Osteocyte (in vitro differentiated cells): Measurements from ENCODE around the gene ZNF469. TPM values are rescaled to one million over a fixed set of nuclear protein-coding genes. Genes with fewer than 3 reads are reported as not detected.

ENCODE experiments used
- DNase-seq: peaks from one replicate; pipeline ENCODE4 v3.0.0; 2021; ENCODE audit warnings: mixed read lengths; ENCODE audit not compliant: unreplicated experiment; ENCODE audit errors: extremely low spot score
- H3K27ac Mint-ChIP-seq: one replicate; pipeline ENCODE4 v1.8.0; 2021; ENCODE audit warnings: mild to moderate bottlenecking, mixed read lengths; ENCODE audit not compliant: unreplicated experiment
- H3K27me3 Mint-ChIP-seq: one replicate; pipeline ENCODE4 v1.8.0; 2021; ENCODE audit warnings: mixed read lengths; ENCODE audit not compliant: unreplicated experiment
- H3K36me3 Mint-ChIP-seq: one replicate; pipeline ENCODE4 v1.8.0; 2021; ENCODE audit warnings: mixed read lengths; ENCODE audit not compliant: unreplicated experiment
- H3K4me1 Mint-ChIP-seq: one replicate; pipeline ENCODE4 v1.8.0; 2021; ENCODE audit warnings: mixed read lengths; ENCODE audit not compliant: unreplicated experiment
- H3K4me3 Mint-ChIP-seq: one replicate; pipeline ENCODE4 v1.8.0; 2021; ENCODE audit warnings: mild to moderate bottlenecking, moderate library complexity, mixed read lengths; ENCODE audit not compliant: unreplicated experiment
- H3K9me3 Mint-ChIP-seq: one replicate; pipeline ENCODE4 v1.8.0; 2021; ENCODE audit warnings: mixed read lengths; ENCODE audit not compliant: unreplicated experiment
- CTCF ChIP-seq: fragments of 200-600 bp; sonication (generic); IDR thresholded peaks from 2 replicates; pipeline ENCODE4 v1.5.0; 2021; ENCODE audit warnings: antibody characterized with exemption, mild to moderate bottlenecking, moderate library complexity
- total RNA-seq: library from RNA; stranded (reverse); gene quantifications from 2 replicates; pipeline ENCODE4 v1.2.1, GENCODE V29; 2021

The ZNF469 gene
- total RNA-seq, 1 donor from 2014 or later = 4.1 TPM

- H3K27ac Mint-ChIP-seq = no peak overlapping the region
- no peaks in the 10 kb centered on the region for H3K36me3 Mint-ChIP-seq
- H3K4me3 Mint-ChIP-seq = no peak overlapping the region
- H3K4me1 Mint-ChIP-seq = peaks cover 20% of the 10 kb centered on the region
- DNase-seq = no peak
- H3K9me3 Mint-ChIP-seq = no peaks in the 10 kb centered on the region
- no peak for TF ChIP-seq CTCF
- H3K27me3 Mint-ChIP-seq = no peaks in the 10 kb centered on the region
Measured at GRCh38 chr16:88392616-88393015, 9.9 kb downstream of the ZNF469 start.

GRCh38 chr16:88393034-88393433, 10.3 kb downstream of the ZNF469 start:
- TF ChIP-seq CTCF = no peak
- H3K36me3 Mint-ChIP-seq = peaks cover under 1% of the 10 kb centered on the region
- no peak for DNase-seq
- H3K4me1 Mint-ChIP-seq = peaks cover 17% of the 10 kb centered on the region
- no peaks in the 10 kb centered on the region for H3K27me3 Mint-ChIP-seq
- H3K4me3 Mint-ChIP-seq = no peak overlapping the region
- H3K9me3 Mint-ChIP-seq = no peaks in the 10 kb centered on the region
- H3K27ac Mint-ChIP-seq = no peak overlapping the region

- Mint-ChIP-seq H3K4me1 (peaks cover 12% of the 10 kb centered on the region), H3K4me3 (no peak overlapping the region), H3K27me3 (no peaks in the 10 kb centered on the region), H3K27ac (no peak overlapping the region), H3K9me3 (no peaks in the 10 kb centered on the region), H3K36me3 (peaks cover 2% of the 10 kb centered on the region)
- no peak for DNase-seq
- TF ChIP-seq CTCF = no peak
Measured at GRCh38 chr16:88393571-88393970, 10.8 kb downstream of the ZNF469 start.

GRCh38 chr16:88394426-88394825, 11.7 kb downstream of the ZNF469 start:
- Mint-ChIP-seq H3K4me3 (no peak overlapping the region), H3K4me1 (peaks cover 6% of the 10 kb centered on the region), H3K9me3 (no peaks in the 10 kb centered on the region), H3K36me3 (peaks cover 2% of the 10 kb centered on the region), H3K27me3 (no peaks in the 10 kb centered on the region), H3K27ac (no peak overlapping the region)
- DNase-seq = no peak
- no peak for TF ChIP-seq CTCF

GRCh38 chr16:88395669-88396584, 13.2 kb downstream of the ZNF469 start:
- no peak overlapping the region for H3K27ac Mint-ChIP-seq
- no peak overlapping the region for H3K4me3 Mint-ChIP-seq
- no peak for DNase-seq
- H3K4me1 Mint-ChIP-seq = peaks cover 5% of the 10 kb centered on the region
- H3K9me3 Mint-ChIP-seq = no peaks in the 10 kb centered on the region
- TF ChIP-seq CTCF = no peak
- no peaks in the 10 kb centered on the region for H3K27me3 Mint-ChIP-seq
- H3K36me3 Mint-ChIP-seq = peaks cover 2% of the 10 kb centered on the region
